HG02571 (cell line): ENCODE measurements around the gene PRRT4.

Experiments used
- ATAC-seq: cut with Tn5 transposase; IDR thresholded peaks from one replicate; pipeline ENCODE4 v1.9.1; 2021; ENCODE audit warnings: mild to moderate bottlenecking, moderate library complexity; ENCODE audit not compliant: unreplicated experiment

PRRT4 gene

DNA sequence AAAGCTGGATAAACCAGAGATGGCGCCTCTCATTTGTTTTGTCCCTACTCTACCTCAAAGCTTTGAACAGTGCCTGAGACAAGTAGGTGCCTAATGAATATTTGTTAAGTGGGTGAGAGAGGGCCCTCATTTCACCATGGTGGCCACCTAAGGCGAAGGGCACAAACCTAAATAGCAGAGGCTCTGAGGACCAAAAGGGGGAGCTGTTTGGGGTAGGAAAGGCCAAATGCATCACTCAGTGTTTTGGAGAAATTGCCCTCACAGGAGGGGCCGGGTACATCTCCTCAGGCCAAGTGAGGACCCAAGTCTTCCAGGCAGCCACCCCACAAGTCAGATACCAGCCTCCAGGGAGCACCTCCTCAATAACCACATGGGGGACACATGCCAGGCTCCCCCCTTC is 34.3 kb upstream of the PRRT4 start:
- no peak for ATAC-seq

GRCh38 chr7:128394904-128395496 is 33.5 kb upstream of the PRRT4 start:
- no peak for ATAC-seq

- ATAC-seq: no peak
Measured at GRCh38 chr7:128393526-128394330, 32.2 kb upstream of the PRRT4 start.

DNA sequence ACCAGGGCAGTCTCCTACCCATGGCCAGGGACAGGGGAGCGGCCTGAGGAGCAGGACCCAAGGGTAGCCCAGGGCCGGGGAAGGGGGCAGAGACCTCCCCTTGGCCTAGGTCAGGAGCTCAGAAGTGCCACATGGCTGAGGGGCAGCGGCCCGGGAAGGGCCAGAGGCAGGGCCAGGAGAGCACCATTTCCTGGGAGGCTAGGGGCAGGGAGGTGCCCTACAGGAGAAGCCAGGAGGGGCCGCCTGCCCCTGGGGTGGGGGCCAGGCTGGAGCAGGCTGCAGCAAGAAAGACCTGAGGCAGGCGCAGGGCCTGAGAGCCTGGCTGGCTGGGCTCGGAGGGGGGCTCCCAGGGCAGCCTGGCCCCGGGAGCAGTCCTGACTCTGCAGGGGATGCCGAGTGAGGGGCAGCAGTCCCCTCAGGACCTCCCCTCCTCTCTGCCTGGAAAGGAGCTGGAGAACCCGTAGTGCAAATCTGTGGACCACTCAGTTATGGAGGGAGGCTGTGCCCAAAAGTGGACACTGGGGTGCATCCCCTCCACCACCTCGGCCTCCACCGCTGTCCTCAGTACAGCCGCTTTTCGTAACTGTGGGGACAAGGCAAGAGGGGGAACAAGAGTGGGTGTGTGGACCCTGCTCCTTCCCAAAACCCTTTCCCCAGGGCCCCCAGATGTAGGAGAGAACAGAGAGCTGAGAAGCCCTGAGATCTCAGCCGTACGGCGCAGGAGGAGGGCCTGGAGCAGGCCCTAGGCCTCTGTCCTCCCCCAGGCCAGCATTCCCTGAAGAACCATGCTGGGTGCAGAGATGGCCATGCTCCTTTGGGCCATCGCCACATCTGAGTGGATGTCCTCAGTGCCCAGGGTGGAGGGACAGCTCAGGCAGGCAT is 31.2 kb upstream of the PRRT4 start:
- no peak for ATAC-seq

DNA sequence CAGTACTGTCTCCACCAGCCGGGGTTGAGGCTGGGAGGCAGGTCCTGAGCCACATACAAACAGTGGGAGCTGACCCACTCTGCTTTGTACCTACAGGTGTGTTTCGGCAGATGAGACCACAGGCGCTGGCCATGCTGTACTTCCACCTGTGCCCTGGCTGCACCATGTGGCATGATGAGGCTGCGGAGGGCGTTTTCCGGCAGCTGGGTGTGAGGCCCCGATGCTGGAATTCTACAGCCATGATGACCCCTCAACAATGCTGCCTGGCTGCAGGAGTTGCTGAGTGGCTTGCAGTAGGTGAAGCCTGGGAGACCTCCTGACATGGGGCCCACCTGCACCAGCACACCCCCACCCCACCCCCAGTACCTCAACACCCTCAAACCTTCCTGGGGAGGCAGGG is 30.3 kb upstream of the PRRT4 start:
- ATAC-seq: no peak

- ATAC-seq: no peak
Measured at GRCh38 chr7:128390871-128391565, 29.5 kb upstream of the PRRT4 start.

DNA sequence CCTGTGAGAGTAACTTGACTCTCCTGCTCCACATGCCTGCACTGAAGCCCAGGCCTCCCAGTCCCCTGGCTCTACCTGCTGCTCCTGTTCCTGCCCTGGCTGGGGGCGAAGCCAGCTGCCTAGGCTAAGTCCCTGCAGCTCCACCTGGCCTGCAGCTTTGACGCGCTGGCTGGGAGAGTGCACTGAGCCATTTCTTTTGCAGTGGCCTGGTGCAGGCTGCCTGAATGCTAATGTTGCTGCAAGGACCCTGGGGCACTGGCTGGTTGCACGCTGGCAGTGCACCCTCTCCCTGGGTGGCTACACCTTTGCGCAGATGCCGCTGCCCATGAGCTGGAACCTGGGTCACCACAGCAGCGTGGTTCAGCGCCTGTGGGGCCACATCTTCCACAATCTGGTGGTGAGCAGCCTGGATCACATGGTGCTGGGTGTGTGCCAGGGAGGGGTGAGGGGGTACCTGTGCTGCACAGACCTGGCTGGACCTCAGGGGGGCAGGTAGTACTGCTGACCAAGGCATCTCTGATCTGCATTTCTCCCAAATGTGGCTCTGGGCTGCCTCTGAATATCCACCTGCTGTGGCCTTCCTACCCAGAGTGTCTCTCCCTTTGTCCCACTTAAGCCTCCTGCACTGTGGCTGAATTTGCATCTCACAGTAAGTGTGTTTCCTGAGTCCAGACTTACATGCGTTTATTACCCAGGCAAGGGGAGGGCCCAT is 28.3 kb upstream of the PRRT4 start:
- no peak for ATAC-seq

DNA sequence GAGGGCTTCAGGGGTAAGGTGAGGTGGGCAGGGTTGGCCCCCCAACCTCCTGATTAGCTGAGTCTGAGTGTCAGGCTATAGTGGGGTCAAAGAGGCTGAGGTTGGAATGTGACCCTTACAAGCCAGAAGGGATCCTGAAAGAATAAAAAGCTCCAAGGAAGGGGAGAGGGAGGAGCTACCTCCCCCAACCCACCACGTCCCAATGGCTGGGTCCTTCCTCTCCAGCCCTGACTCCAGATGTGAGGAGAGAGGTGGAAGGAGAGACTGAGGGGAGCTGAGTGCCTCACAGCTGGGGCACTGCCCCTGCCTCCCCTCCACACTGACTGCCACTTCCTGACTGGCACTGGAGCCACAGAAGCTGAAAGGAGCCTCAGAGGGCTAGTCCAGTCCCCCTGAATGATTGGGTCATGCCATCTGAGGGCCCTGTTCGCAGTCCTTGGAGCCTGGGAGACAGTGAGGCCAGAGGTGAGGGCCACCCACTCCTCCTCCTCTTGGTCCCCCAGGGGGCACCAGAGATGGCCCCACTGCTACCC is 27.7 kb upstream of the PRRT4 start:
- ATAC-seq: no peak

DNA sequence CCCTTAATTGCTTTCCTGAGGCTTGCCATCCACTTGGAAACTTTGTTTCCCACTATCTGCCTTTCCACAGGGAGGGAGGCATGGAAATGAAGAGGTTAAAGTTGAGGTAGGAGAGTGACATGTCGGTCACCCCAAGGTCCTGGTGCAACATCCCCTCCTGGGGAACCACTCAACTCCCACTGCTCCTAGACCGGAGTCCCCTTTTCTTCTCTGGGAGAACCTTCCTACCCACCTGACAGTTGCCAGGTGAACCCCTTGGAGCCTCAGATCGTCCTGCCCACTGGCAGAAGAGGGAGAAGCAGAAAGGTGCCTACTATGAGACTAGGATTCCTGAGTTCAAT is 26.6 kb upstream of the PRRT4 start:
- ATAC-seq: no peak

DNA sequence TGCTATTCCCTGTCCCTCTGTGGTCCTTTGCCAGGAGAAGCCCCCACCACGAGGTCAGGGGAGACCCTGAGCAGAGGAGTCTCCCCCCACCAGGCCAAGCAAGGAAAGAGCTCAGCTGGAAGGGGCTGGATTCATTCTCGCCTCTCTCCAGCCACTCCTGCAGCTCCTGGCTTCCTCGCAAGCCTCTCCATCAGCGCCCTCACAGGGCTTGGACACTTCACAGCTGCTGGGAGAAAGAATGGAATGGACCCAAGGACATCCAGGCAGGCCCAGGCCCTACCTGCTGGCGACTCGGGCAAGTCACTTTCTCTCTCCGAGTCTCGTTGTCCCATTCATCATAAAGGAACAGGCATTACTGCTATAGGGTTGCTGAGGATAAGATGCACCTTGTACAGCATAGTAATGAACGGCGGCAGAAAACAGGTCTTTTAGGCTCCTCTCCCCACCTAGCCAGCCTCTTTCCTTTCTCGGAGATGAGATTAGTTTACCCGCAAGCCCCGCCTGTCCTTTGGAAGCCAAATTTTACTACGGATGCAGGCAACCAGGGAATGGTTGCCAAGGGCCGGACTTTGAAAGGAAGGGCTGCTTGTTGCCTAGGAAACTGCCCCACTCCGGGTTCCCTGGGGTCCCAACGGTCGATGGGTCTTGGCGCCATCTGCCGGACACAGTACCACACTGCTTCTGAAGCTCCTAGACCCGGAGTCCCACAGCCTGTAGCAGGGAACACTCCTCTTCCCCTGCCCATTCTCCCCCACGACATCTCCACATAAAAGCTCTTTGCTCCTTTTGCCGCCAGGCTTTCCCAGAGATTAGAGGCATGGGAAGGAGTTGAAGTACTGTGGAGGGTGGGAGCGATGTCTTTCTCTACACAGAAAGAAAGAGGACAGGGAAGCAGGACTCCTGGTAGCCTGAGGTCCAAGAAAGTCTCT is 26.0 kb upstream of the PRRT4 start:
- ATAC-seq: no peak

DNA sequence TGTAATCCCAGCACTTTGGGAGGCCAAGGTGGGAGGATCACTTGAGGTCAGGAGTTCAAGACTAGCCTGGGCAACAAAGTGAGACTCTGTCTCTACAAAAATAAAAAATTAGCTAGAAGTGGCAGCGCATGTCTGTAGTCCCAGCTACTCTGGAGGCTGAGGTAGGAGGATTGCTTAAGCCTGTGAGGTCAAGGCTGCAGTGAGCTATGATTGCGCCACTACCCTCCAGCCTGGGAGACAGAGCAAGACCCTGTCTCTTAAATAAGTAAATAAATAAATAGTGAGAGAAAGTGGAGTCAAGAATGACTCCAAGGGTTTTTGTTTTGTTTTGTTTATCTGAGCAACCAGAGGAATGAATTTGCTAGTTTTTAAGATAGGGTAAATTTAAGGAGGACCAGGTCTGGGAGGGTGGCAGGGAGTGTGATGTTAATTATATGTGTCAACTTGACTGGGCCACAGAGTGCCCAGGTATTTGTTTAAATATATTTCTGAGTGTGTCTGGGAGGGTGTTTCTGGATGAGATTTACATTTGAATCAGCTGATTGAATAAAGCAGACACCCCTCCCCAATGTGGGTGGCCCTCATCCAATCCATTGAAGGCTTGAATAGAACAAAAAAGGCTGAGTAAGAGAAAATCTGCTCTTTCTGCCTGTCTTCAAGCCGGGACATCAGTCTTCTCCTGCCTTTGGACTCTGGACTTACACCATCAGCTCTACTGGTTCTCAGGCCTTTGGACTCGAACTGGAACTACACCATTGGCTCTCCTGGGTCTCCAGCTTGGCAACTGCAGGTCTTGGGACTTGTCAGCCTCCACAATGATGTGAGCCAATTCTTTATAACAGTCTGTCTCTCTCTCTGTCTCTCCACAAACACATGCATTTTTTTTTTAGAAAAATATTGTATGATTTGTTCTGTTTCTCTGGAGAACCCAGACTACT is 24.8 kb upstream of the PRRT4 start:
- ATAC-seq: no peak

- ATAC-seq: no peak
Measured at GRCh38 chr7:128384726-128385125, 23.2 kb upstream of the PRRT4 start.

DNA sequence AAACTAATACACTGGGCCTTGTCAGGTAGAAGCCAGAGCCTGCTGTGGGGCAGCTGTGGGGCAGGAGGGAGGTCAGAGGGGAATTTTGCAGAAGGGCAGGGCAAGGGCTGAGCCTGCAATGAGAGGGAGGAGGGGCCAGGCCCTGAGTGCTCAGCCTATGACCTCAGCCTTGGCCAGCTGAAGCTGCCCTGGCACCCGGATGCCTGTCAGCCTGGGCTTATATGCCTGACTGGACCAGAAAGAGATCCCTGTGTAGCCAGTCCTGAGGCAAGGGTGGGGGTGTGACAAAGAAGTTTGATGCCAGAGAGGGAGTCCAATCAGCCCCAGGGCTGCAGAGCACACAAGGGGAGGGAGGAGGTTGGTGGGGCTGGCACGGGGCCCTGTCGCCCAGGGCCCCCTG is 22.3 kb upstream of the PRRT4 start:
- no peak for ATAC-seq

- ATAC-seq: no peak
Measured at GRCh38 chr7:128381161-128381821, 19.8 kb upstream of the PRRT4 start.

- ATAC-seq: no peak
Measured at GRCh38 chr7:128380483-128381106, 19.1 kb upstream of the PRRT4 start.

DNA sequence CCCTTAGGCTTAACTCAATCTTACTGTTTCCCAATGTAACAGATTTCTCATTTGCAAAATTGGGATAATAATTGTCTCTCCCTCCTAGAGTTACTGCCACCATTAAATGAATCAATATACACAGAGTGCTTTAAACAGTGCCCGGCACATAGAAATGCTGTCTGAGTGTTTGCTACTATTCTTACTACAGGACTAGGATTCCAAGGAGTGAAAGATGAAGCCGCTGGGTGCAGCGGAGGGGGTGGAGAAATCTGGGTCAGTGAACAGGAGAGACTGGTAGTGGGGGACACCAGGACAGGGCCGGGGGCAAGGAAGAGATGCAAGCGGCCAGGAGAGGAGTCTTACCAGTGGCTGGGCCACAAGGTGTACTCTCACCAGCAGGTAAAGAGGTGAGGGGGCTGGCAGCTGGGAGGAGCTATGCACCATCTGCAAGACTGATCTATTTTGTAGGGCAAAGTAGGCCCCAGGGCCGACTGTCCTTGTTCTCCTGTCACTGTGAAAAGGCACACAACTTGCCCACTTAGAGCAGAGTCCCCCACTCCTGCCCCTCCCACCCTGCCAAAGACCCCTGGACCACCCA is 18.5 kb upstream of the PRRT4 start:
- ATAC-seq: no peak

GRCh38 chr7:128378637-128379036 is 17.1 kb upstream of the PRRT4 start:
- no peak for ATAC-seq
